Lung (tissue), 12 donors: ENCODE data around the gene DOCK3. TPM values are rescaled to one million over a fixed set of nuclear protein-coding genes. Genes with fewer than 3 reads are reported as not detected.

Experiments used
- ATAC-seq: fragments of 200-7000 bp; cut with Tn5 transposase; one replicate; pipeline ENCODE4 v1.9.1; 2020; ENCODE audit warnings: moderate number of reproducible peaks; ENCODE audit not compliant: insufficient read depth, low FRiP score
- DNase-seq, 3 donors: peaks; one replicate each; pipeline ENCODE4 v3.0.0-alpha.2; 2013 to 2017
- H3K27ac ChIP-seq, 2 donors: one replicate each; pipeline ENCODE4 v1.5.1; 2013; ENCODE audit warnings: mild to moderate bottlenecking in 2 of 2, moderate library complexity in 2 of 2, control low read depth in 1 of 2, inconsistent platforms in 1 of 2, low read depth in 1 of 2, low read length in 1 of 2
- H3K27me3 ChIP-seq, 3 donors: one replicate each; pipeline ENCODE4 v1.5.1; 2013; ENCODE audit warnings: low read length in 2 of 3; ENCODE audit not compliant: control insufficient read depth in 3 of 3, insufficient read depth in 3 of 3
- H3K36me3 ChIP-seq, 4 donors: one replicate each; pipeline ENCODE4 v1.5.1; 2013; ENCODE audit warnings: low read length in 4 of 4, mild to moderate bottlenecking in 1 of 4, moderate library complexity in 1 of 4; ENCODE audit not compliant: control insufficient read depth in 4 of 4, insufficient read depth in 4 of 4
- H3K4me1 ChIP-seq, 5 donors: one replicate each; pipeline ENCODE4 v1.5.1; 2013; ENCODE audit warnings: low read length in 5 of 5, mild to moderate bottlenecking in 2 of 5, moderate library complexity in 1 of 5; ENCODE audit not compliant: control insufficient read depth in 5 of 5, insufficient read depth in 5 of 5
- H3K4me3 ChIP-seq: one replicate; pipeline ENCODE4 v1.5.1; 2013; ENCODE audit warnings: mild to moderate bottlenecking, control low read depth, moderate library complexity
- H3K9ac ChIP-seq, 2 donors: one replicate each; pipeline ENCODE4 v1.5.1; 2013; ENCODE audit warnings: low read length in 2 of 2, control low read depth in 1 of 2; ENCODE audit not compliant: insufficient read depth in 1 of 2
- H3K9me3 ChIP-seq, 4 donors: one replicate each; pipeline ENCODE4 v1.5.1; 2013; ENCODE audit warnings: low read length in 3 of 4, mild to moderate bottlenecking in 1 of 4, moderate library complexity in 1 of 4; ENCODE audit not compliant: control insufficient read depth in 4 of 4, insufficient read depth in 3 of 4
- CTCF ChIP-seq: IDR thresholded peaks from 2 replicates; pipeline ENCODE4 v1.5.1; 2012; ENCODE audit warnings: mild to moderate bottlenecking; ENCODE audit errors: control extremely low read depth, extremely low read depth
- WGBS, 2 donors: extraction: QIAGEN DNeasy Blood & Tissue Kit; methylation state at CpG; one replicate each; pipeline ENCODE4 v1.1.7; 2013; 5-methylcytosine and 5-hydroxymethylcytosine counted together
- polyA plus RNA-seq, 2 donors: library from polyadenylated mRNA; stranded (reverse); fragments of 200-250 nt; gene quantifications; one replicate each; pipeline ENCODE4 v1.2.1, GENCODE V29; 2013
- total RNA-seq, 2 donors: library from RNA; depleted of rRNA in 1 of 2; stranded (reverse); fragments of >200 nt in 1 of 2; gene quantifications; one replicate each; pipeline ENCODE4 v1.2.1, GENCODE V29; 2014 to 2021
- donor health status: control.
- donor health status: control.
- donor health status: Bipolar disorder and iron deficiency.
- donor health status: healthy.
- donor health status: DM: yes; HTN: yes; CAD: no.

DOCK3 gene
- total and polyA plus RNA-seq, 4 donors = 0.06 to 1.4 (median 0.34) TPM

- TF ChIP-seq CTCF = no peak
- H3K27me3 ChIP-seq = no peaks in the 10 kb centered on the region
- peaks cover 15 to 21% (median 19%) of the 10 kb centered on the region in 4 donors for H3K36me3 ChIP-seq
- no peaks in the 10 kb centered on the region for H3K9me3 ChIP-seq
- WGBS, 2 donors = 93% methylated on average over 2 of the region's 2 CpGs
- DNase-seq = no peak
- no peak overlapping the region for H3K4me3 ChIP-seq
- no peaks in the 10 kb centered on the region for H3K4me1 ChIP-seq
- H3K27ac ChIP-seq = no peak overlapping the region
- no peak for ATAC-seq
- no peak overlapping the region for H3K9ac ChIP-seq
Observed at GRCh38 chr3:51408021-51408420, 733.3 kb downstream of the DOCK3 start.

DNA sequence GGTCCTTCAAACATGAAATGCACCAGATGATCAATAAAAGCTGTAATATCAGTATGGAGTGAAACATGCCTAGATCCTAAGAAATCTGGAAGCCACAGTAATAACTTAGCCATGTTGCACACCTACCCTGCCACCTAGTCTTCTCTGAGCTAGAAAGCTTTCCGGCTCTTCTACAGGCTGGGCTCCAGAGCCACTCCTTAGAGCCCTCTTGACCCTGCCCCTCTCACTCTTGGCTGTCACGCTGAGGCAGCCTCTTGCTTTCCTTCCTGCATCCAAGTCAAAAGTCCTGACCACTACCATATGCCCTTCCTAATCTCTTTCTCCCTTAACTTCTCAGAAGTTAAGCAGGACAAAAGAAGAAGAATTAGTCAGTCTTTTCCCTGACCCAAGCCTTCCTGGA, 734.1 kb downstream of the DOCK3 start:
- no peaks in the 10 kb centered on the region for H3K27me3 ChIP-seq
- peaks cover 13 to 24% (median 20%) of the 10 kb centered on the region in 4 donors for H3K36me3 ChIP-seq
- no peak overlapping the region for H3K27ac ChIP-seq
- ATAC-seq (no peak), DNase-seq (no peak)
- H3K9me3 ChIP-seq = no peaks in the 10 kb centered on the region
- no peak for TF ChIP-seq CTCF
- H3K4me1 ChIP-seq = no peaks in the 10 kb centered on the region
- no peak overlapping the region for H3K4me3 ChIP-seq
- WGBS, 2 donors = 58 to 67% methylated on average over 2 of the region's 2 CpGs
- H3K9ac ChIP-seq = no peak overlapping the region

DNA sequence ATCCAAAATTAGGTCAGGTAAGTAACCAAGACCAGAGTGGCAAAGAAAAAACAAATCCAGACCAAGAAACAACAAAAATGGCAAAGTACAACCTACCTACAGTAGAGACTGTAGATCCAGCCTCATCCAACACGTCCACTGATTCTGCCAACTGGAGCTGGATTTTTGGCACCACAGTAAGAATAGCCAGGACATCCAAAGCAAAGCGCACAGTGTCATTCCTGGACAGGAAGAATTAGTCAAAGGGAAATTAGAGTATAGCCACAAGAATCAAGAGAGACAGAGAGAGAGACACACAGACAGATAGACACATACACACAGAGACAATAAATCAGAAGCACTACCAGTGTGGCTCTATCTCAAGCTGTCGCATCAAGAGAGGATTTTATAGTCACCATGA, 747.5 kb downstream of the DOCK3 start:
- Histone ChIP-seq H3K27ac (no peak overlapping the region), H3K9me3 (no peaks in the 10 kb centered on the region), H3K4me3 (no peak overlapping the region), H3K36me3 (peaks cover 16 to 25% (median 19%) of the 10 kb centered on the region in 4 donors), H3K4me1 (no peaks in the 10 kb centered on the region), H3K27me3 (no peaks in the 10 kb centered on the region), H3K9ac (no peak overlapping the region)
- ATAC-seq = no peak
- no peak for DNase-seq
- no peak for TF ChIP-seq CTCF
- WGBS, 2 donors = 98 to 99% methylated on average over 3 of the region's 3 CpGs

DNA sequence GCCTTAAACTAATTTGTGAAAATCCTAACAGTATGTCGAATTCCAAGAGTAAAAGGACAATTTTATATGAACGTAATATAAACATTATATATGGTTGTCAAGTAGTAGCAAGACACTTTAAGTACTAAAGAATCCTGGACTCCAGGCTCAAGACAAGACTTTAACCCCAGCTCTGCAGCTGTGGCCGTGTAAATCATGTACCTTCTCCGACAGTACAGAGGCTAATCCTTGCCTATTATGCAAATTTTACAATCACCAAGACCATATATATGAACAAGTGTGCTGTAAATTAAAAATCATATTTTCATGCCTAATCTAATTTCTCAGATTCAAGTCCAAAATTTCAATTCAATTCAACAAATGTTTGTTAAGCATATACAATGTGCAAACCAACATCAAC, 752.2 kb downstream of the DOCK3 start:
- Histone ChIP-seq H3K27me3 (no peaks in the 10 kb centered on the region), H3K4me3 (no peak overlapping the region), H3K4me1 (no peaks in the 10 kb centered on the region), H3K9me3 (no peaks in the 10 kb centered on the region), H3K36me3 (peaks cover 8 to 23% (median 15%) of the 10 kb centered on the region in 4 donors), H3K27ac (no peak overlapping the region), H3K9ac (no peak overlapping the region)
- WGBS, 2 donors = 90 to 94% methylated on average over 4 of the region's 4 CpGs
- DNase-seq = no peak
- no peak for TF ChIP-seq CTCF
- no peak for ATAC-seq
